RWPE2 (cell line): ENCODE results near the gene FCAR.
"Not testable (repeated sequence)": the region's sequence is repeated elsewhere in the genome, so short reads cannot be mapped to it uniquely, and the experiment has no call there.

Experiments
- ATAC-seq: fragments of 200-7000 bp; cut with Tn5 transposase; 3 replicates; pipeline ENCODE4 v1.9.1; 2021; ENCODE audit warnings: low read depth
- DNase-seq: peaks from one replicate; pipeline ENCODE4 v3.0.0-alpha.2; 2020; ENCODE audit warnings: low spot score
- H3K27ac ChIP-seq: fragments of 450-650 bp; 2 replicates; pipeline ENCODE4 v1.5.1; 2017; ENCODE audit warnings: mild to moderate bottlenecking; ENCODE audit not compliant: poor library complexity, severe bottlenecking
- H3K27me3 ChIP-seq: fragments of 250-450 bp; sonication (Bioruptor Pico); 2 replicates; pipeline ENCODE4 v1.5.1; 2021; ENCODE audit warnings: mild to moderate bottlenecking, moderate library complexity; ENCODE audit not compliant: insufficient read depth, poor library complexity, severe bottlenecking
- H3K36me3 ChIP-seq: fragments of 250-450 bp; sonication (Bioruptor Pico); 2 replicates; pipeline ENCODE4 v1.5.1; 2020; ENCODE audit warnings: low read depth, mild to moderate bottlenecking, moderate library complexity
- H3K4me1 ChIP-seq: fragments of 250-450 bp; sonication (Bioruptor Pico); 2 replicates; pipeline ENCODE4 v1.5.1; 2021; ENCODE audit warnings: mild to moderate bottlenecking, moderate library complexity; ENCODE audit not compliant: insufficient read depth, poor library complexity, severe bottlenecking
- H3K4me3 ChIP-seq: fragments of 250-450 bp; sonication (Bioruptor Pico); 2 replicates; pipeline ENCODE4 v1.5.1; 2021; ENCODE audit warnings: mild to moderate bottlenecking, moderate library complexity; ENCODE audit not compliant: severe bottlenecking
- H3K9me3 ChIP-seq: fragments of 250-450 bp; sonication (Bioruptor Pico); 2 replicates; pipeline ENCODE4 v1.5.1; 2021; ENCODE audit warnings: mild to moderate bottlenecking, moderate library complexity; ENCODE audit not compliant: severe bottlenecking
- TF ChIP-seq, protein P1 (sequence below): fragments of 450-650 bp; IDR thresholded peaks from one replicate; pipeline ENCODE4 v1.5.1; 2017; ENCODE audit warnings: mild to moderate bottlenecking, moderate library complexity; ENCODE audit not compliant: poor library complexity, severe bottlenecking

Gene FCAR

DNA sequence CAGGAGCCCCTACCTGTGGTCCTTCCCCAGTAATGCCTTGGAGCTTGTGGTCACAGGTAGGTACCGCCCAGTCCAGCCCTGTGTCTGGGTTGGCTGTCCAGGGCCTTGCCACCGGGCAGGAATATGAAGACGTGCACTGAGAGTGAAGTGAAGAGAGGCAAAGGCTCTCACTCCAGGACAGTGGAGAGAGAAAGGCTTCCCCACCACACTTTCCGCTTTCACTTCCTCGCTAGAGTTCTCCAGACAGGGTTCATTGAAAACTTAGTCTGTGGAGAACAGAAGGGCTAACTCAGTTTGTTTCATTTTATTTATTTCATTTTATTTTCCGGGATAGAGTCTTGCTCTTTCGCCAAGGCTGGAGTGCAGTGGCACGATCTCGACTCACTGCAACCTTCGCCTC is 14.2 kb downstream of the FCAR start:
- Histone ChIP-seq H3K36me3 (no peaks in the 10 kb centered on the region), H3K9me3 (no peaks in the 10 kb centered on the region), H3K4me1 (no peaks in the 10 kb centered on the region), H3K27ac (no peak overlapping the region), H3K27me3 (no peaks in the 10 kb centered on the region), H3K4me3 (no peak overlapping the region)
- DNase-seq (no peak), ATAC-seq (no peak)
- TF ChIP-seq, protein P1, sequence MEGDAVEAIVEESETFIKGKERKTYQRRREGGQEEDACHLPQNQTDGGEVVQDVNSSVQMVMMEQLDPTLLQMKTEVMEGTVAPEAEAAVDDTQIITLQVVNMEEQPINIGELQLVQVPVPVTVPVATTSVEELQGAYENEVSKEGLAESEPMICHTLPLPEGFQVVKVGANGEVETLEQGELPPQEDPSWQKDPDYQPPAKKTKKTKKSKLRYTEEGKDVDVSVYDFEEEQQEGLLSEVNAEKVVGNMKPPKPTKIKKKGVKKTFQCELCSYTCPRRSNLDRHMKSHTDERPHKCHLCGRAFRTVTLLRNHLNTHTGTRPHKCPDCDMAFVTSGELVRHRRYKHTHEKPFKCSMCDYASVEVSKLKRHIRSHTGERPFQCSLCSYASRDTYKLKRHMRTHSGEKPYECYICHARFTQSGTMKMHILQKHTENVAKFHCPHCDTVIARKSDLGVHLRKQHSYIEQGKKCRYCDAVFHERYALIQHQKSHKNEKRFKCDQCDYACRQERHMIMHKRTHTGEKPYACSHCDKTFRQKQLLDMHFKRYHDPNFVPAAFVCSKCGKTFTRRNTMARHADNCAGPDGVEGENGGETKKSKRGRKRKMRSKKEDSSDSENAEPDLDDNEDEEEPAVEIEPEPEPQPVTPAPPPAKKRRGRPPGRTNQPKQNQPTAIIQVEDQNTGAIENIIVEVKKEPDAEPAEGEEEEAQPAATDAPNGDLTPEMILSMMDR = no peak

DNA sequence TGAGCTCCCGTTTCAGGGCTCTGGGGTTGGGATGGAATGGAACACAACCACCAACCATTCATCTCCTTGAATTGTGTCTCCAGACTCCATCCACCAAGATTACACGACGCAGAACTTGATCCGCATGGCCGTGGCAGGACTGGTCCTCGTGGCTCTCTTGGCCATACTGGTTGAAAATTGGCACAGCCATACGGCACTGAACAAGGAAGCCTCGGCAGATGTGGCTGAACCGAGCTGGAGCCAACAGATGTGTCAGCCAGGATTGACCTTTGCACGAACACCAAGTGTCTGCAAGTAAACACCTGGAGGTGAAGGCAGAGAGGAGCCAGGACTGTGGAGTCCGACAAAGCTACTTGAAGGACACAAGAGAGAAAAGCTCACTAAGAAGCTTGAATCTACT is 15.5 kb downstream of the FCAR start:
- DNase-seq = no peak
- H3K36me3 ChIP-seq = no peaks in the 10 kb centered on the region
- no peaks in the 10 kb centered on the region for H3K9me3 ChIP-seq
- TF ChIP-seq, protein P1 = no peak
- H3K4me1 ChIP-seq = no peaks in the 10 kb centered on the region
- H3K27ac ChIP-seq = no peak overlapping the region
- no peak overlapping the region for H3K4me3 ChIP-seq
- ATAC-seq = no peak
- no peaks in the 10 kb centered on the region for H3K27me3 ChIP-seq

DNA sequence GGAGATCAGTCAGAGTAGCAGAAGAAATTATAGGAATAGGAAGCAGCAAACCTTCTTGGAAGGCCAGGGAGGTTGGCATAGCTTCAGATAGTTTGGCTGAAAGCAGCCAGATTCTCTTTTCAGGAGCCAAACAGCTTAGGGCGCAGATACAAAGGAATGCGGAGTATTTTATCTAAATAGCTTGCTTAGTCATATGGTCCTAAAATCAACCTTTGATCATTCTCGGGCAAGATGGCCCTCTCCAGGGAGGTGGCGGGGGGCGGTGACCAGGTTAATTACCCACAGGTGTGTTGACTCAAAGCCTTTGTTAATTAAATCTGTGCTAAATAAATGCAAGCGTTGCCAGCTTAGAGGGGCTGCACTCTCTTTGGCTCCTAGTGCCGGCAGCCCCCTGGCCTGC is 19.4 kb downstream of the FCAR start:
- Histone ChIP-seq H3K36me3 (no peaks in the 10 kb centered on the region), H3K27ac (no peak overlapping the region), H3K9me3 (no peaks in the 10 kb centered on the region), H3K4me3 (no peak overlapping the region), H3K4me1 (no peaks in the 10 kb centered on the region), H3K27me3 (no peaks in the 10 kb centered on the region)
- ATAC-seq (no peak), DNase-seq (no peak)
- TF ChIP-seq, protein P1 = no peak

GRCh38 chr19:54894106-54894505 is 20.1 kb downstream of the FCAR start:
- H3K4me3 ChIP-seq, ATAC-seq, H3K9me3 ChIP-seq, H3K27me3 ChIP-seq, H3K27ac ChIP-seq, H3K4me1 ChIP-seq, DNase-seq, H3K36me3 ChIP-seq: not testable (repeated sequence)

DNA sequence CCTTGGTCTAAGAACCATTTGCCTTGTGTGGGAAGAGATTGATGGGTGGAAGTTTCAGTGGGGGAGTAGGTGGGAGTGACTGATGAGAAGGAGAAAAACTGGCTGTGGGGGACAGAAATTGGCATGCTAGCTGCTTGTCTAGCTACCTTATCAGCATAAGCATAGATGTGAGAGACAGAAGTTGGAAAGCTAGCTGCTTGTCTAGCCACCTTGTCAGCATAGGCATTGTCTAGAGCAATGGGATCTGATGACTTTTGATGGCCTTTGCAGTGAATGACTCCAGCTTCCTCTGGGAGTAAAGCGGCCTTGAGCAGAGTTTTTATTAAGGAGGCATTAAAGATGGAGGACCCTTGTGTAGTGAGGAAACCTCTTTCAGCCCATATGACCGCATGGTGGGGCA is 22.0 kb downstream of the FCAR start:
- no peak overlapping the region for H3K27ac ChIP-seq
- H3K36me3 ChIP-seq = no peaks in the 10 kb centered on the region
- no peak overlapping the region for H3K4me3 ChIP-seq
- DNase-seq (no peak), ATAC-seq (no peak)
- no peaks in the 10 kb centered on the region for H3K4me1 ChIP-seq
- no peaks in the 10 kb centered on the region for H3K9me3 ChIP-seq
- no peaks in the 10 kb centered on the region for H3K27me3 ChIP-seq
- TF ChIP-seq, protein P1 = no peak

GRCh38 chr19:54898685-54899084 is 24.6 kb downstream of the FCAR start:
- not testable (repeated sequence) for ATAC-seq, H3K27me3 ChIP-seq

GRCh38 chr19:54899646-54900045 is 25.6 kb downstream of the FCAR start:
- H3K9me3 ChIP-seq, ATAC-seq, H3K36me3 ChIP-seq, H3K27ac ChIP-seq, H3K4me3 ChIP-seq, DNase-seq, H3K27me3 ChIP-seq, H3K4me1 ChIP-seq: not testable (repeated sequence)

More at GRCh38 chr19:54898685-54899084, 24.6 kb downstream of the FCAR start:
- H3K4me1 ChIP-seq, DNase-seq, H3K36me3 ChIP-seq, H3K27ac ChIP-seq, H3K9me3 ChIP-seq, H3K4me3 ChIP-seq: not testable (repeated sequence)

GRCh38 chr19:54901153-54901552 is 27.1 kb downstream of the FCAR start:
- not testable (repeated sequence) for H3K27ac ChIP-seq, H3K4me1 ChIP-seq, DNase-seq, H3K36me3 ChIP-seq, H3K4me3 ChIP-seq, H3K27me3 ChIP-seq, H3K9me3 ChIP-seq
- peak; percentile 21; the same call in 2 of the 3 replicates for ATAC-seq
